ENCODE measurements around the gene CXADR.

The CXADR gene

GRCh38 chr21:17631195-17631594 is 118.4 kb downstream of the CXADR start (continued):
- TF ChIP-seq, protein P1, sequence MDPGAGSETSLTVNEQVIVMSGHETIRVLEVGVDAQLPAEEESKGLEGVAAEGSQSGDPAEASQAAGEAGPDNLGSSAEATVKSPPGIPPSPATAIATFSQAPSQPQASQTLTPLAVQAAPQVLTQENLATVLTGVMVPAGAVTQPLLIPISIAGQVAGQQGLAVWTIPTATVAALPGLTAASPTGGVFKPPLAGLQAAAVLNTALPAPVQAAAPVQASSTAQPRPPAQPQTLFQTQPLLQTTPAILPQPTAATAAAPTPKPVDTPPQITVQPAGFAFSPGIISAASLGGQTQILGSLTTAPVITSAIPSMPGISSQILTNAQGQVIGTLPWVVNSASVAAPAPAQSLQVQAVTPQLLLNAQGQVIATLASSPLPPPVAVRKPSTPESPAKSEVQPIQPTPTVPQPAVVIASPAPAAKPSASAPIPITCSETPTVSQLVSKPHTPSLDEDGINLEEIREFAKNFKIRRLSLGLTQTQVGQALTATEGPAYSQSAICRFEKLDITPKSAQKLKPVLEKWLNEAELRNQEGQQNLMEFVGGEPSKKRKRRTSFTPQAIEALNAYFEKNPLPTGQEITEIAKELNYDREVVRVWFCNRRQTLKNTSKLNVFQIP (CRISPR knock-in tag; IDR thresholded peaks at IDR 0.05; ENCODE audit: borderline replicate concordance, low read depth): no peak
- TF ChIP-seq CREB5 (CRISPR knock-in tag; IDR thresholded peaks at IDR 0.05; ENCODE audit: low read depth) (no peak), TCF4 (CRISPR knock-in tag; IDR thresholded peaks at IDR 0.05; ENCODE audit: borderline replicate concordance) (no peak), SNAI2 (CRISPR knock-in tag; IDR thresholded peaks at IDR 0.05) (no peak), RARB (CRISPR knock-in tag; IDR thresholded peaks at IDR 0.05) (no peak), ZC3H10 (CRISPR knock-in tag; IDR thresholded peaks at IDR 0.05) (no peak), ZNF565 (CRISPR knock-in tag; conservative IDR thresholded peaks at IDR 0.05; ENCODE audit: low read depth) (no peak), GLIS3 (CRISPR knock-in tag; IDR thresholded peaks at IDR 0.05) (no peak)
- TF ChIP-seq, protein P2, sequence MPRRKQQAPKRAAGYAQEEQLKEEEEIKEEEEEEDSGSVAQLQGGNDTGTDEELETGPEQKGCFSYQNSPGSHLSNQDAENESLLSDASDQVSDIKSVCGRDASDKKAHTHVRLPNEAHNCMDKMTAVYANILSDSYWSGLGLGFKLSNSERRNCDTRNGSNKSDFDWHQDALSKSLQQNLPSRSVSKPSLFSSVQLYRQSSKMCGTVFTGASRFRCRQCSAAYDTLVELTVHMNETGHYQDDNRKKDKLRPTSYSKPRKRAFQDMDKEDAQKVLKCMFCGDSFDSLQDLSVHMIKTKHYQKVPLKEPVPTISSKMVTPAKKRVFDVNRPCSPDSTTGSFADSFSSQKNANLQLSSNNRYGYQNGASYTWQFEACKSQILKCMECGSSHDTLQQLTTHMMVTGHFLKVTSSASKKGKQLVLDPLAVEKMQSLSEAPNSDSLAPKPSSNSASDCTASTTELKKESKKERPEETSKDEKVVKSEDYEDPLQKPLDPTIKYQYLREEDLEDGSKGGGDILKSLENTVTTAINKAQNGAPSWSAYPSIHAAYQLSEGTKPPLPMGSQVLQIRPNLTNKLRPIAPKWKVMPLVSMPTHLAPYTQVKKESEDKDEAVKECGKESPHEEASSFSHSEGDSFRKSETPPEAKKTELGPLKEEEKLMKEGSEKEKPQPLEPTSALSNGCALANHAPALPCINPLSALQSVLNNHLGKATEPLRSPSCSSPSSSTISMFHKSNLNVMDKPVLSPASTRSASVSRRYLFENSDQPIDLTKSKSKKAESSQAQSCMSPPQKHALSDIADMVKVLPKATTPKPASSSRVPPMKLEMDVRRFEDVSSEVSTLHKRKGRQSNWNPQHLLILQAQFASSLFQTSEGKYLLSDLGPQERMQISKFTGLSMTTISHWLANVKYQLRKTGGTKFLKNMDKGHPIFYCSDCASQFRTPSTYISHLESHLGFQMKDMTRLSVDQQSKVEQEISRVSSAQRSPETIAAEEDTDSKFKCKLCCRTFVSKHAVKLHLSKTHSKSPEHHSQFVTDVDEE (CRISPR knock-in tag; IDR thresholded peaks at IDR 0.05): no peak

DNA sequence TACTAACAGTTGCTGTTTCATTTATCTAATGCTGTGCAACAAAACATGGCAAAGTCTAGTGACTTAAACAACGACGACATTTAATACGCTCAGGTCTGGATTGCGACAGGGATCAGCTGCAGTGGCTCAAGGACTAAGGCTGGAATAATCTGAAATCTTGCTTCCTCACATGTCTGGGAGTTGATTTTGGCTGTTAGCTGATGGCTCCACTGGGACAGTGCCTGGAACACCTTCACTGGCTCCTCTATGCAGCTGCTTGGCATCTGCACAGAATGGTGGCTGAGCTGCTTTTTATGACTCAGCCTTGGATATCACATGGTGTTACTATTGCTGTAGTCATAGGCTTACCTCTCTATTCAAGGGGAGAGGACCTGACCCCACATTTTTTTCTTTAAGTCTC is 123.9 kb downstream of the CXADR start:
- no peak for TF ChIP-seq PPARA (CRISPR knock-in tag; IDR thresholded peaks at IDR 0.05; ENCODE audit: borderline replicate concordance)
- TF ChIP-seq RARB (CRISPR knock-in tag; IDR thresholded peaks at IDR 0.05): no peak
- no peak for TF ChIP-seq GLIS3 (CRISPR knock-in tag; IDR thresholded peaks at IDR 0.05)
- TF ChIP-seq, protein P1 (CRISPR knock-in tag; IDR thresholded peaks at IDR 0.05; ENCODE audit: borderline replicate concordance, low read depth): no peak
- TF ChIP-seq ISL1 (CRISPR knock-in tag; IDR thresholded peaks at IDR 0.05): no peak
- no peak for TF ChIP-seq ZFP30 (CRISPR knock-in tag; IDR thresholded peaks at IDR 0.05)
- no peak for TF ChIP-seq ZFP3 (CRISPR knock-in tag; IDR thresholded peaks at IDR 0.05)
- no peak for TF ChIP-seq PATZ1 (CRISPR knock-in tag; IDR thresholded peaks at IDR 0.05; ENCODE audit: borderline replicate concordance)
- no peak for TF ChIP-seq BACH2 (CRISPR knock-in tag; IDR thresholded peaks at IDR 0.05; ENCODE audit: borderline replicate concordance)
- TF ChIP-seq SNAI2 (CRISPR knock-in tag; IDR thresholded peaks at IDR 0.05): no peak
- TF ChIP-seq, protein P2 (CRISPR knock-in tag; IDR thresholded peaks at IDR 0.05): no peak
- no peak for TF ChIP-seq ZC3H10 (CRISPR knock-in tag; IDR thresholded peaks at IDR 0.05)
- TF ChIP-seq ARNTL (CRISPR knock-in tag; IDR thresholded peaks at IDR 0.05; ENCODE audit: borderline replicate concordance, low read depth): no peak
- no peak for TF ChIP-seq ZNF565 (CRISPR knock-in tag; conservative IDR thresholded peaks at IDR 0.05; ENCODE audit: low read depth)
- ATAC-seq: no peak

DNA sequence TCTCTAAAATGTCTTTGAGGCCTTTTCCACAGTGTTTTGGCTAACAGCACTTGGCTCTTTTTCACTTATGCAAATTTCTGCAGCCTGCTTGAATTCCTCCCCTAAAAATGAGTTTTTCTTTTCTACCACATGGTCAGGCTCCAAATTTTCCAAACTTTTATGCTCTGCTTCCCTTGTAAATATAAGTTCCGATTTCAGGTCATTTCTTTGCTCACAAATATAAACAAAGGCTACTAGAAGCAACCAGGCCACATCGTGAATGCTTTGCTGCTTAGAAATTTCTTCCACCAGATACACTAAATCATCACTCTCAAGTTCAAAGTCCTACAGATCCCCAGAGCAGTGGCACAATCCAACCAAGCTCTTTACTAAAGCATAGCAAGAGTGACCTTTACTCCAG is 128.0 kb downstream of the CXADR start:
- ATAC-seq: no peak
- TF ChIP-seq PPARA (CRISPR knock-in tag; IDR thresholded peaks at IDR 0.05; ENCODE audit: borderline replicate concordance) (no peak), TOX (CRISPR knock-in tag; IDR thresholded peaks at IDR 0.05; ENCODE audit: borderline replicate concordance) (no peak)
- TF ChIP-seq, protein P2 (CRISPR knock-in tag; IDR thresholded peaks at IDR 0.05): no peak
- TF ChIP-seq, protein P1 (CRISPR knock-in tag; IDR thresholded peaks at IDR 0.05; ENCODE audit: borderline replicate concordance, low read depth): no peak
